ENCODE results near the gene CX3CL1.
"Not testable (repeated sequence)": the region's sequence is repeated elsewhere in the genome, so short reads cannot be mapped to it uniquely, and the experiment has no call there.

The CX3CL1 gene

GRCh38 chr16:57372372-57373116 is at the start of gene CX3CL1:
Gene CX3CL1 (plus strand): TSS chr16:57372490. CDS start chr16:57372569, 79 bp downstream.
- DNase-seq (ENCODE audit: low spot score), result no peak

GRCh38 chr16:57324749-57325148 is 47.5 kb upstream of the CX3CL1 start:
- no peak for DNase-seq (ENCODE audit: low spot score)

DNA sequence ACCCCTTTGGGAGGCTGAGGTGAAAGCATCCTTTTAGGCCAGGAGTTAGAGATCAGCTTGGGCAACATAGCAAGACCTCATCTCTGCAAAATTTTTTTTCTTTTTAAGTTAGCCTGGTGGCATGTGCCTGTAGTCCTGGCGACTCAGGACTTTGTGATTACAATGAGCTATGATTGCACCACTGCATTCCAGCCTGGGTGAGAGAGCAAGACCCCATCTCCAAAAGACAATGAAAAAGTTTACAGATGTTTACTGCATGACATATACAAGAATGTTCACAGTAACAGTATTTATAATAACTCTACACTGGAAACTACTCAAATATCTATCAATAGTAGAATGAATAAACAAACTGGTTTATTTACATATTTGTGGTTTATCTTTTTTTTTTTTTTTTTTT is 46.8 kb upstream of the CX3CL1 start:
- no peak for DNase-seq (ENCODE audit: low spot score)

DNA sequence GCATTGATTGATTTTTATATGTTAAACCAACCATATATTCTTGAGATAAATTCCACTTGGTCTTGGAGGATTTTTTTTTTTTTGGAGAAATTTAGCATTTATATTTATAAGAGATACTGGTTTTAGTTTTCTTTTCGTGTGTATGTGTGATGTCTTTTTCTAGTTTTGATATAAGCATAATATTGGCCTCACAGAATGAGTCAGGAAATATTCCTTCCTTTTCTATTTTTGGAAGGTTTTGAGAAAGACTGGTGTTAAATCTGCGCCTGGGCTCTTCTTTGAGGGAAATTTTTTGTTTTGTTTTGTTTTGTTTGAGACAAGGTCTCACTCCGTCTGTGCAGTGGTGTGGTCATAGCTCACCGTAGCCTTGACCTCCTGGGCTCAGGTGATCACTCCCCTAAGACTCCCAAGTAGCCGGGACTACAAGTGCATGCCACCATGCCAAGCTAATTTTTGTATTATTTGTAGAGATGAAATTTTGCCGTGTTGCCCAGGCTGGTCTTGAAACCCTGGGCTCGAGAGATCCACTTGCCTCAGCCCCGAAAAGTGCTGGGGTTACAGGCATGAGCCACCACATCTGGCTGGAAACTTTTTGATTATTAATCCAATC is 42.5 kb upstream of the CX3CL1 start:
- DNase-seq (ENCODE audit: low spot score), result no peak

GRCh38 chr16:57331355-57331754 is 40.9 kb upstream of the CX3CL1 start:
- no peak for DNase-seq (ENCODE audit: low spot score)

GRCh38 chr16:57333402-57333801 is 38.9 kb upstream of the CX3CL1 start:
- no peak for DNase-seq (ENCODE audit: low spot score)

- DNase-seq (ENCODE audit: low spot score), result no peak
Observed at GRCh38 chr16:57335366-57335765, 36.9 kb upstream of the CX3CL1 start.

DNA sequence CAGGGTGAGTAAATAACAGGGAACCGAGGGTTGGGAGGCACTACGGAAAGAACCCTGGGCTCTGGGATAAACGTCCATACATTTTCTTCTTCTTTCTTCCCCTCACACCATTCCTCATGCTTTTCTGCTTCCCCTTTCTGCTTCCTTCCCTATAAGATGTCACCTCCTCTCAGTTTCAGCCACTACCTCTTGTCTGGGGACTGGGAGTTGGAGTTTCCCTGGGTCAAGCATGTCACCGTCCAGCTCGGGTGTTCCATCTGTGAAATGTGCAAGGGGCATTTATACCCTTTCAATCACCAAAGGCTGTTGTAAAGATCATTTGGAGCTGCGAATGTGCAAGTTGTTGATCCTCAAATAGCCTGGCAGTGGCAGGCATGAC is 31.2 kb upstream of the CX3CL1 start:
- no peak for DNase-seq (ENCODE audit: low spot score)

DNA sequence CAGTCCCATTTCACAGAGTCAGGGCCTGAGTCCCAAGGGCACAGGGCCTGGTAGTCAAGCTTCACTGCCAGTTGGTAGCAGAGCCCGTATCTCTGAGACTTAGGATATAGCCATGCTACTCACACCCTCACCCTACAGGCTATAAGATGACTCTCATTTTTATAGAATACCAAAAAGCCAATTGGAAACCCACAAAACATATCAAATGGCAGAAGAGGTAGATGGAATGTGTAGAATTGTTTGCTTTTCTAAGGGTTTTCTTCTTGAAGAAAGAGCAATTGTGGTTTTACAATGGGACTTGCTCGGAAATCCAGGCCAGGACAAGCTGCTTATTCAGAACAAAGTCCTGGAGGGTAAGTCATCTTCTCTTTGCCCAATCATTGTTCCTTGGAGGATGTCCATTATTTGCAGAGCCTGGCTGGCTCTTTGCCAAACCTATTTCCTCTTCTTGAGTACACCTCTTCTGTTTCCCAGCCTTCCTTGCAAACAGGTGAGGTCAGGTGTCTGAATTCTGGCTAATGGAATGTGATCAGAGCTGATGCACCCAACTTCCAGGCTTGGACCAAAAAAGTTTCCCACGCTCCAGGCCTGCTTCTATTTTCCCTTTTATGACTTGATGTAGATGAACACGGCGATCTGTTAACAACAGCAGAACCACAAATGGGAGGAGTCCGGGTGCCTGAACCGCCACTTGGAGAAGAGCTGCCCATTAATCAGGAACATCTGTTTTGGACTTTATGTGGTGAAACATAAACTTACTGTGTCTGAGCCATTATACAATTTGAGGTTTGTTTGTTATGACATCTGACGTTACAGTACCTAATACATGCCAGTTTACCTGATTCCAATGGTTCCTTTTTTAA is 30.6 kb upstream of the CX3CL1 start:
- DNase-seq (ENCODE audit: low spot score), result no peak

DNA sequence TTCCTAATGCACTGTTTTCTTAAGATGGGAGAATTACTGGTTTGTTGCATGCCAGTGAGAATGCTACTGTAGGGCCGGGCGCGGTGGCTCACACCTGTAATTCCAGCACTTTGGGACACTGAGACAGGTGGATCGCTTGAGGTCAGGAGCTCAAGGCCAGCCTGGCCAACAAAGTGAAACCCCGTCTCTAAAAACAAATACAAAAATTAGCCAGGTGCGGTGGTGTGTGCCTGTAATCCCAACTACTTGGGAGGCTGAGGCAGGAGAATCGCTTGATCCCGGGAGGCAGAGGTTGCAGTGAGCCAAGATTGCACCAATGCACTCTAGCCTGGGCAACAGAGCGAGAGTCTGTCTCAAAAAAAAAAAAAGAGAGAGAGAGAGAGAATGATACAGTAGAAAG is 29.7 kb upstream of the CX3CL1 start:
- not testable (repeated sequence) for DNase-seq (ENCODE audit: low spot score)

GRCh38 chr16:57343221-57343620 is 29.1 kb upstream of the CX3CL1 start:
- no peak for DNase-seq (ENCODE audit: low spot score)

- DNase-seq (ENCODE audit: low spot score), result not testable (repeated sequence)
Observed at GRCh38 chr16:57344094-57344493, 28.2 kb upstream of the CX3CL1 start.

- DNase-seq (ENCODE audit: low spot score), result no peak
Observed at GRCh38 chr16:57345021-57345420, 27.3 kb upstream of the CX3CL1 start.

DNA sequence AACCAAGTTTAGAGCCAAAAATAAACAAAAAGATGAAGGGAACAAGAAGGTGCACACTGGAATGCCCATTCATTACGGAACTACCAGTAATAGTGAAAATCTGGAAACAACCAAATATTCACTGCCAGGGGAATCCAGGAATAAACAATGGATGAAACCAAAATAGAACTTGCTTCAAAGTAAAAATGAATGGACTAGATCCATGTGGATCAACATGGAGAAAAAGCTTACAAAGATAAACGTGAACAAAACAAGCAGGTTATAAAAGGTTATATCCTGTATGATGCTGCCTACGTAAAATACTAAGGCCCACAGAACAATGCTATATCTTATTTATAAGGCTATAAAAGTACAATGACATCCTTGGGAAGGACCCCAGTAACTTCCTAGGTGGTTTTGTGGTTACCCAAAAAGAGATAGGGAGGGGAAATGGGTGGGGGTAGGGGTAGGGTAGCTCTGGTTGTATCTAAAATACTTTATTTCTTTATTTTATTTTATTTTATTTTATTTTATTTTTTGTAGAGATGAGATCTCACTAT is 26.6 kb upstream of the CX3CL1 start:
- DNase-seq (ENCODE audit: low spot score), result no peak

- DNase-seq (ENCODE audit: low spot score), result no peak
Observed at GRCh38 chr16:57347858-57348257, 24.4 kb upstream of the CX3CL1 start.

GRCh38 chr16:57348327-57348726 is 24.0 kb upstream of the CX3CL1 start:
- no peak for DNase-seq (ENCODE audit: low spot score)

DNA sequence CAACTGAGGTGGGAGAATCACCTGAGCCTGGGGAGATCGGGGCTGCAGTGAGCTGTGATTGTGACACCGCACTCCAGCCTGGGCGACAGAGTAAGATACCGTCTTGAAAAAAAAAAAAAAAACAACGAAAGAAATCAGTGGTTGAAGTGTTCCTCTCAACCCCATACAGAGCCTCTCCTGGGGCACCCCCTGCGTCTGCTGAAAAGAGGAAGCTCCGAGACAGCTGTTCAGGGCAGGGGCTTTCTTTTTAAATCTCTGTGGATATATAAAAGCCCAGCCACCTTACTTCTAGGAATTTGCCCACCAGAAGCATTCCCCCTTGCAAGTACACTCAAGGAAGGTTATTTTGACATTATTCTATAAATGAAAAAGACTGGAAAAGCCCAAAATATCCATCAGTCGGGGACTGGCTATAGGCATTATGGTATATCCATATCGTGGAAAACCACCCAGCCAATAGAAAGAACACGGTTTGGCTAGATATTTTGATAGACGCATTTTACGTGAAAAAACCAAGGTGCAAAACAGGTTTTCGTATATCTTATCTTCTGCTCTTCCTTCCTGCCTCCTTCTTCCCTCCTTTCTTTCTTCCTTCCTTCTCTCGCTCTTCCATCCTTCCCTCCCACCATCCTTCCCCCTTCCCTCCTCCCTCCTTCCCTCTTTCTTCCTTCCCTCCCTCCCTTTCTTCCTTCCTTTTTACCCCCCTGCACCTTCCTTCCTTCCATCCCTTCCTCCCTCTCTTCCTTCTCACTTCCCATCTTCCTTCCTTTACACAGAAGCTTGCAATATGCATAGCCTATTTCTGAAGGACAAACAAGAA is 22.9 kb upstream of the CX3CL1 start:
- no peak for DNase-seq (ENCODE audit: low spot score)

- no peak for DNase-seq (ENCODE audit: low spot score)
Observed at GRCh38 chr16:57352636-57353047, 19.6 kb upstream of the CX3CL1 start.

GRCh38 chr16:57354311-57354710 is 18.0 kb upstream of the CX3CL1 start:
- no peak for DNase-seq (ENCODE audit: low spot score)

- DNase-seq (ENCODE audit: low spot score), result no peak
Observed at GRCh38 chr16:57355898-57356414, 16.3 kb upstream of the CX3CL1 start.

- DNase-seq (ENCODE audit: low spot score), result no peak
Observed at GRCh38 chr16:57356547-57356946, 15.7 kb upstream of the CX3CL1 start.
